Glutamatergic neuron (in vitro differentiated cells): Measurements from ENCODE around the gene NACAD. TPM values are rescaled to one million over a fixed set of nuclear protein-coding genes. Genes with fewer than 3 reads are reported as not detected.
A peak's percentile ranks its signal among the peaks of the same experiment; 100 is the strongest.

Experiments used
- DNase-seq: peaks from one replicate; pipeline ENCODE4 v3.0.0; 2022
- H3K27ac Mint-ChIP-seq: one replicate; pipeline ENCODE4 v1.8.0; 2020; ENCODE audit warnings: mild to moderate bottlenecking, mixed read lengths, inconsistent platforms; ENCODE audit not compliant: unreplicated experiment
- H3K27me3 Mint-ChIP-seq: one replicate; pipeline ENCODE4 v1.8.0; 2020; ENCODE audit warnings: mild to moderate bottlenecking, moderate library complexity, mixed read lengths, inconsistent platforms; ENCODE audit not compliant: unreplicated experiment
- H3K36me3 Mint-ChIP-seq: one replicate; pipeline ENCODE4 v1.8.0; 2020; ENCODE audit warnings: mild to moderate bottlenecking, mixed read lengths, inconsistent platforms; ENCODE audit not compliant: unreplicated experiment
- H3K4me1 Mint-ChIP-seq: one replicate; pipeline ENCODE4 v1.8.0; 2020; ENCODE audit warnings: mild to moderate bottlenecking, low read depth, mixed read lengths, inconsistent platforms; ENCODE audit not compliant: unreplicated experiment
- H3K4me3 Mint-ChIP-seq: one replicate; pipeline ENCODE4 v1.8.0; 2020; ENCODE audit warnings: mild to moderate bottlenecking, mixed read lengths, inconsistent platforms; ENCODE audit not compliant: unreplicated experiment
- H3K9me3 Mint-ChIP-seq: one replicate; pipeline ENCODE4 v1.8.0; 2020; ENCODE audit warnings: mild to moderate bottlenecking, moderate library complexity, mixed read lengths, inconsistent platforms; ENCODE audit not compliant: unreplicated experiment
- total RNA-seq: library from RNA; stranded (reverse); fragmentation: NEBNext Ultra II Directional; extraction: Animal tissue kit (Norgen Biotek cat#: 25700); gene quantifications from one replicate; pipeline ENCODE4 v1.2.1, GENCODE V29; 2021; ENCODE audit not compliant: unreplicated experiment
- TF ChIP-seq, protein P1 (sequence below): fragments of 200-600 bp; sonication (generic); IDR thresholded peaks from one replicate; pipeline ENCODE4 v1.5.0; 2021; ENCODE audit not compliant: partially characterized antibody, unreplicated experiment

Gene NACAD
- total RNA-seq, 1 donor from 2014 or later = 125 TPM

DNA sequence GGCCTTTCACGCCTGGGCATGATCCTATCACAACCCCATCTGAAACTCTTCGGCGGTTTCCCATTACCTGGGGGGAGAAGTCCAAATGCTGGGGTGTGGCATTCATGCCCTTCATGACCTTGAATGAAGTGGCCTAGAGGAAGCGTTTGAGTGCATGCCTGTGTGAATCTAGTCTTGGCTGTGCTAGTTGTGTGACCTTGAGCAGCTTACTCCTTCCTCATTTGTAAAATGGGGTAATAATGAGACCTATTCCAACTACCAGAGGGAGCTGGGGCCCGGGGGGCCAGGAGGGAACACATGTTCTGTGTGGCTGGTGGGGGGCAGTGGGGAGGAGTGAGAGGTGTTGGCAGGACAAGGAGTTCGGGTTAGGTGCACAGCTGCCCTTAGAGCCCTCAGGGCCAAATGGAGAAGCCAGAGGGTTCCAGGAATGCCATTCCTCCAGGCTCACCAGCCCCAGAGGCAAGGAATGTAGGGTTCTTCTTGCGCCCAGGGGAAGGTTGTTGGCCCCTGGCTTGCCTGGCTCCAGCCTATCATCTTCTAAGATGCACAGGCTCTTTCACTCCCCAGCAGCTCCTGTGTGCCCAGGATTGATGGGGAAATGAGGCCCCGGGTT, 44.0 kb upstream of the NACAD start:
- no peaks in the 10 kb centered on the region for H3K36me3 Mint-ChIP-seq
- peaks cover 28% of the 10 kb centered on the region for H3K4me1 Mint-ChIP-seq
- no peak overlapping the region for H3K4me3 Mint-ChIP-seq
- H3K27ac Mint-ChIP-seq = no peak overlapping the region
- peaks cover 9% of the 10 kb centered on the region for H3K27me3 Mint-ChIP-seq
- H3K9me3 Mint-ChIP-seq = peaks cover 7% of the 10 kb centered on the region
- no peak for DNase-seq
- TF ChIP-seq, protein P1, sequence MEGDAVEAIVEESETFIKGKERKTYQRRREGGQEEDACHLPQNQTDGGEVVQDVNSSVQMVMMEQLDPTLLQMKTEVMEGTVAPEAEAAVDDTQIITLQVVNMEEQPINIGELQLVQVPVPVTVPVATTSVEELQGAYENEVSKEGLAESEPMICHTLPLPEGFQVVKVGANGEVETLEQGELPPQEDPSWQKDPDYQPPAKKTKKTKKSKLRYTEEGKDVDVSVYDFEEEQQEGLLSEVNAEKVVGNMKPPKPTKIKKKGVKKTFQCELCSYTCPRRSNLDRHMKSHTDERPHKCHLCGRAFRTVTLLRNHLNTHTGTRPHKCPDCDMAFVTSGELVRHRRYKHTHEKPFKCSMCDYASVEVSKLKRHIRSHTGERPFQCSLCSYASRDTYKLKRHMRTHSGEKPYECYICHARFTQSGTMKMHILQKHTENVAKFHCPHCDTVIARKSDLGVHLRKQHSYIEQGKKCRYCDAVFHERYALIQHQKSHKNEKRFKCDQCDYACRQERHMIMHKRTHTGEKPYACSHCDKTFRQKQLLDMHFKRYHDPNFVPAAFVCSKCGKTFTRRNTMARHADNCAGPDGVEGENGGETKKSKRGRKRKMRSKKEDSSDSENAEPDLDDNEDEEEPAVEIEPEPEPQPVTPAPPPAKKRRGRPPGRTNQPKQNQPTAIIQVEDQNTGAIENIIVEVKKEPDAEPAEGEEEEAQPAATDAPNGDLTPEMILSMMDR = no peak

DNA sequence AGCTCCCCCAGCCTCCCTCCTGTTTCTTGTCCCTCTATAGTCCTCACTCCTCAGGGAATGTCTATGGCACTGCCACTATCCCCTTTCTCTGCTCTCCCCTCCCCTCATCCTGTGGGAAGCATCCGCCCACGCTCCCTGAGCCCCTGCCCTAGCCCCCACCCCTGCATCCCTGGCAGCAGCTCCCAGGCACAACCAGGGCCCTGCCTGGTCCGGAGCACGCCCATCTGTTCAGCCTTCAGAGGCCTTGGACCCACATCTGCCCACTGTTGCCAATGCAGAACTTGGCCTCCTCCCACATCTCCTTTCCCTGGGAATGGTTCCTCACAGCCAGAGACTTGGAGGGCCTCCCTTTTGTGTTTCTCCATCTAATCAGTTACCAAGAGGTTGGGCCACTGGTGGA, 43.1 kb upstream of the NACAD start:
- Mint-ChIP-seq H3K9me3 (peaks cover 7% of the 10 kb centered on the region), H3K27me3 (peaks cover 9% of the 10 kb centered on the region), H3K27ac (peak overlapping the region; percentile 66), H3K4me3 (no peak overlapping the region), H3K4me1 (peaks cover 33% of the 10 kb centered on the region), H3K36me3 (no peaks in the 10 kb centered on the region)
- TF ChIP-seq, protein P1 = no peak
- DNase-seq = no peak

DNA sequence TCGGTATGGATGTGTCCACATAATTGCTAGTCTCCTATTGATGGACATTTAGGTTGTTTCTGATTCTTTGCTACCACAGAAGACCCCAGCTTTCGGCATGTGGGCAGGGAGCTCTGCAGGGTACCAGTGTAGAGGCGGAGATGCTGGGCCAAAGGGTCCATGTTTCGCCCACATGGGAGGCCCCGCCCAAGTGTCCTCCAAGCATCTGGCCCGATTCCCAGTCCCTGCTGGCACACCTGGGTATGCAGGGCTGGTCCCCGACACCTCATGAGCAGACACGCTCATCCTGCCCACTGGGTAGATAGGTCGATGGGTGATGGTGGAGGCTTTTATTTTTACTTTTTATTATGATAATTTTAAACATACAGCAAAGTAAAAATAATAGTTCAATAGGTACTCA, 42.1 kb upstream of the NACAD start:
- no peaks in the 10 kb centered on the region for H3K36me3 Mint-ChIP-seq
- H3K27me3 Mint-ChIP-seq = peaks cover 12% of the 10 kb centered on the region
- TF ChIP-seq, protein P1 = no peak
- DNase-seq = no peak
- peaks cover 39% of the 10 kb centered on the region for H3K4me1 Mint-ChIP-seq
- peak overlapping the region; percentile 30 for H3K4me3 Mint-ChIP-seq
- H3K27ac Mint-ChIP-seq = peak overlapping the region; percentile 89
- H3K9me3 Mint-ChIP-seq = peaks cover 7% of the 10 kb centered on the region

DNA sequence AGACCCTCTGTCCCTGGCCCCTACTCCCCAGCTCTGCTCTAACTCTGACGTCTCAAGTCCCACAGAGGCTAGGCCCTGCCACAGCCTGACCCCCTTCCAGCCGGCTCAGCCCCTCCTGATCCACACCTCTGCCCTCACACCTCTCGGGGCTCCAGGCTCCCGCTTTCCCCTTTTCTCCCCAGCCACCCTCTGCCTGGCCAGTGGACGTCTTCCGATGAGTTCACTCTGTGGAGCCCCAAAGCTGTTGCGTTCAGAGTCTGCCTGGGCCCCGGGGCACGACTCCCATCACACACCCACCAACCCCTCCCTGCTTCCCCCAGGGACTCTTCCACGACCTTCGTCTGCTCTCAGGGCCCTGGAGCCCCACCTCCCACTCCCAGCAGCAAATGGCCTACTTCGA, 41.1 kb upstream of the NACAD start:
- Mint-ChIP-seq H3K27ac (peak overlapping the region; percentile 89), H3K4me3 (peak overlapping the region; percentile 30), H3K4me1 (peaks cover 43% of the 10 kb centered on the region), H3K27me3 (peaks cover 12% of the 10 kb centered on the region), H3K9me3 (peaks cover 7% of the 10 kb centered on the region), H3K36me3 (no peaks in the 10 kb centered on the region)
- DNase-seq = no peak
- TF ChIP-seq, protein P1 = no peak

DNA sequence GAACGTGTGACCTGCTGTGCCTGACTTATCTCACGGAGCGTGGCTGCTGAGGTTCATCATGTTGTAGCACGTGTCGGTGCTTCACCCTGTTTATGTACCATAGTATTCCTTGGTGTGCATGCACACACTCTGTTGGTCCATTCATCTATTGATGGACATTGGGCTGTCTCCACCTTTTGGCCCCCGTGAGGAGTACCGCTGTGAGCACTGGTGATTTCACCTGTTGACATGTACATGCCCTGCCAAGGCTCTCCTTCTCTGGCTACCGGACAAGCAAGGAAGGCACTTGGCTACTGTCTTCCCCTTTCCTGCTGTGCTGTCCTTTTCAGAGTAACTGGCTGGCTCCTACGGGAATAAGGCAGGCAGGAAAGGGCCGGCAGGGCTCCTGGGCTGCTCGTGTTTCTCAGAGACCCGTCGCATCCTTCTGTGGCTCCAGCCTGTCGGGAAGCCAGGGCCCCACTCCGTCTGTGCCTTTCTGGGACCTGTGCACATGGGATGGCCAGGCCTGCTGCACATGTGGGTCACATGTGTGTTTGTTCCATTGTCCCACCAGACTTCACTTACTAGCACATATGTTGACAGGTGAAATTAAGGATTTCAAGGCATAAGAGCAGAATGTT, 40.5 kb upstream of the NACAD start:
- peaks cover 12% of the 10 kb centered on the region for H3K27me3 Mint-ChIP-seq
- H3K36me3 Mint-ChIP-seq = no peaks in the 10 kb centered on the region
- peak overlapping the region; percentile 89 for H3K27ac Mint-ChIP-seq
- H3K9me3 Mint-ChIP-seq = peaks cover 7% of the 10 kb centered on the region
- DNase-seq = peak; percentile 60
- H3K4me1 Mint-ChIP-seq = peaks cover 43% of the 10 kb centered on the region
- peak overlapping the region; percentile 49 for H3K4me3 Mint-ChIP-seq
- TF ChIP-seq, protein P1 = no peak
